ENCODE results near the gene SENP7. TPM values are rescaled to one million over a fixed set of nuclear protein-coding genes. Genes with fewer than 3 reads are reported as not detected.
A peak's percentile ranks its signal among the peaks of the same experiment; 100 is the strongest.
"Not testable (repeated sequence)": the region's sequence is repeated elsewhere in the genome, so short reads cannot be mapped to it uniquely, and the experiment has no call there.

The SENP7 gene
- total RNA-seq, 1 donor from 2014 or later, result 48.0 TPM

DNA sequence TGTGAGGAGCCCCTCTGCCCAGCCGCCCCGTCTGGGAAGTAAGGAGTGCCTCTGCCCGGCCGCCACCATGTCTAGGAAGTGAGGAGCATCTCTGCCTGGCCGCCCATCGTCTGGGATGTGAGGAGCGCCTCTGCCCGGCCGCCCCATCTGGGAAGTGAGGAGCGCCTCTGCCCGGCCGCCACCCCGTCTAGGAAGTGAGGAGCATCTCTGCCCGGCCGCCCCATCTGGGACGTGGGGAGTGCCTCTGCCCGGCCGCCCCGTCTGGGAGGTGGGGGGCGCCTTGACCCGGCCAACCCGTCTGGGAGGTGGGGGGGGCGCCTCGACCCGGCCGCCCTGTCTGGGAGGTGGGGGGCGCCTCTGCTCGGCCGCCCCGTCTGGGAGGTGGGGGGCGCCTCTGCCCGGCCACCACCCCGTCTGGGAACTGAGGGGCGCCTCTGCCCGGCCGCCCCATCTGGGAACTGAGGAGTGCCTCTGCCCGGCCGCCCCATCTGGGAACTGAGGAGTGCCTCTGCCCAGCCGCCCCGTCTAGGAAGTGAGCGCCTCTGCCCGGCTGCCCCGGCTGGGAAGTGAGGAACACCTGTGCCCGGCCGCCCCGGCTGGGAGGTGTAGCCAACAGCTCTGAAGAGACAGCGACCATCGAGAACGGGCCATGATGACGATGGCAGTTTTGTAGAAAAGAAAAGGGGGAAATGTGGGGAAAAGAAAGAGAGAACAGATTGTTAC is 38.5 kb upstream of the SENP7 start:
- not testable (repeated sequence) for H4K20me1 ChIP-seq (ENCODE audit: low read depth); H3K27me3 ChIP-seq; DNase-seq (ENCODE audit: low spot score); H2AFZ ChIP-seq (replicated peaks); H3K79me2 ChIP-seq (ENCODE audit: low read depth); H3K36me3 ChIP-seq; H3K4me3 Mint-ChIP-seq; H3K4me1 ChIP-seq; H3K27me3 Mint-ChIP-seq (ENCODE audit: insufficient read depth, low read depth); H3K4me2 ChIP-seq; H3K27ac ChIP-seq; H3K27ac Mint-ChIP-seq; H3K9me3 ChIP-seq (ENCODE audit: low read depth); H3K4me1 Mint-ChIP-seq; H3K9ac ChIP-seq; H3K36me3 Mint-ChIP-seq; H3F3A ChIP-seq (ENCODE audit: low read depth); H3K4me3 ChIP-seq
- peaks cover 13% of the 10 kb centered on the region for H3K9me3 Mint-ChIP-seq

DNA sequence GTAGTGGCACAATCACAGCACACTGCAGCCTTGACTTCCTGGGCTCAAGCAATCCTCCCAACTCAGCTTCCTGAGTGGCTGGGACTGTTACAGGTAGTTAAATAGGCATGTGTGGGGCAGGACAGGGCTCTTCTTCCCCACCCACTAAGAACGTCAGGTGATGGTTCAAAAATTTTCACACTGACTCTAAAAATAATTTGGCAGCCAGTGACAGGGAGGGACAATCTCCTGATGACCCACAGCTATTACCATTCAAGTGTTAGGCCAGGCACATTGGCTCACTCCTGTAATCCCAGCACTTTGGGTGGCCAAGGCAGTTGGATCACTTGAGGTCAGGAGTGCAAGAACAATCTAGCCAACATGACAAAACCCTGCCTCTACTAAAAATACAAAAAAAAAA is 36.5 kb upstream of the SENP7 start:
- Mint-ChIP-seq H3K9me3 (peaks cover 13% of the 10 kb centered on the region), H3K27ac (no peak overlapping the region), H3K27me3 (ENCODE audit: insufficient read depth, low read depth) (peaks cover 3% of the 10 kb centered on the region), H3K36me3 (no peaks in the 10 kb centered on the region), H3K4me3 (no peak overlapping the region), H3K4me1 (no peaks in the 10 kb centered on the region)
- no peaks in the 10 kb centered on the region for H3K4me1 ChIP-seq
- no peak overlapping the region for H3K27ac ChIP-seq
- H4K20me1 ChIP-seq (ENCODE audit: low read depth), result no peaks in the 10 kb centered on the region
- no peak for DNase-seq (ENCODE audit: low spot score)
- H3K9ac ChIP-seq, result no peak overlapping the region
- H3K79me2 ChIP-seq (ENCODE audit: low read depth), result no peaks in the 10 kb centered on the region
- H3F3A ChIP-seq (ENCODE audit: low read depth), result no peaks in the 10 kb centered on the region
- no peaks in the 10 kb centered on the region for H3K27me3 ChIP-seq
- H2AFZ ChIP-seq (replicated peaks), result no peak overlapping the region
- H3K36me3 ChIP-seq, result no peaks in the 10 kb centered on the region
- no peaks in the 10 kb centered on the region for H3K9me3 ChIP-seq (ENCODE audit: low read depth)
- H3K4me2 ChIP-seq, result no peak overlapping the region
- TF ChIP-seq EZH2 (IDR thresholded peaks at IDR 0.05) (no peak), EZH2phosphoT487 (IDR thresholded peaks at IDR 0.05) (no peak)
- TF ChIP-seq, protein P1, sequence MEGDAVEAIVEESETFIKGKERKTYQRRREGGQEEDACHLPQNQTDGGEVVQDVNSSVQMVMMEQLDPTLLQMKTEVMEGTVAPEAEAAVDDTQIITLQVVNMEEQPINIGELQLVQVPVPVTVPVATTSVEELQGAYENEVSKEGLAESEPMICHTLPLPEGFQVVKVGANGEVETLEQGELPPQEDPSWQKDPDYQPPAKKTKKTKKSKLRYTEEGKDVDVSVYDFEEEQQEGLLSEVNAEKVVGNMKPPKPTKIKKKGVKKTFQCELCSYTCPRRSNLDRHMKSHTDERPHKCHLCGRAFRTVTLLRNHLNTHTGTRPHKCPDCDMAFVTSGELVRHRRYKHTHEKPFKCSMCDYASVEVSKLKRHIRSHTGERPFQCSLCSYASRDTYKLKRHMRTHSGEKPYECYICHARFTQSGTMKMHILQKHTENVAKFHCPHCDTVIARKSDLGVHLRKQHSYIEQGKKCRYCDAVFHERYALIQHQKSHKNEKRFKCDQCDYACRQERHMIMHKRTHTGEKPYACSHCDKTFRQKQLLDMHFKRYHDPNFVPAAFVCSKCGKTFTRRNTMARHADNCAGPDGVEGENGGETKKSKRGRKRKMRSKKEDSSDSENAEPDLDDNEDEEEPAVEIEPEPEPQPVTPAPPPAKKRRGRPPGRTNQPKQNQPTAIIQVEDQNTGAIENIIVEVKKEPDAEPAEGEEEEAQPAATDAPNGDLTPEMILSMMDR (IDR thresholded peaks at IDR 0.05), result no peak
- no peak overlapping the region for H3K4me3 ChIP-seq

DNA sequence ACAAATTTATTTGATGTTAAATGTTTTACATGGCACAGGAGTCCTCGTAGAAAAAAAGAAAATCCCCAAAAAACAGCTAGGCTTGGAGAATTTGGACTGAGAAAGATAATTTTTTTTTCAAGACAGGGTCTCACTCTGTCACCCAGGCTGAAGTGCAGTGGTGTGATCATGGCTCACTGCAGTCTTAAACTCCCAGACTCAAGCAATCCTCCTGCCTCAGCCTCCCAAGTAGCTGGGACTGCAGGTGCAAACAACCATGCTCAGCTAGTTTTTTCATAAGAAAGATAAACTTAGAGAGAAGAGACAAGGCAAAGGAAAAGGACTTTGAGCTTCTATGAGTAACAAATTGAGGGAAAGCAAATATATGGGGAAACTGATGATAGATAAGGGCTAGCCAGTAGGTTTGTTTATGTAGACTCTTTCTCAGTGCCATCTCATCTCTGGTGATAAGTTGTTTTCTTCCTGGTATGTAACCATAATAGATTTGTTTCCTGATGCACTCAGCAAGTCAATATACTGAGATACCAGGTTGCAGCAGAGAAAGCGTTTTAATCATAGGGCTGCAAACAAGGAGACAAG is 35.6 kb upstream of the SENP7 start:
- H3K27ac ChIP-seq, result no peak overlapping the region
- H3K9me3 ChIP-seq (ENCODE audit: low read depth), result no peaks in the 10 kb centered on the region
- Mint-ChIP-seq H3K27me3 (ENCODE audit: insufficient read depth, low read depth) (peaks cover 3% of the 10 kb centered on the region), H3K4me1 (no peaks in the 10 kb centered on the region), H3K9me3 (peaks cover 13% of the 10 kb centered on the region), H3K27ac (no peak overlapping the region), H3K4me3 (no peak overlapping the region), H3K36me3 (no peaks in the 10 kb centered on the region)
- DNase-seq (ENCODE audit: low spot score), result no peak
- no peak overlapping the region for H3K9ac ChIP-seq
- H3K4me3 ChIP-seq, result no peak overlapping the region
- H2AFZ ChIP-seq (replicated peaks), result no peak overlapping the region
- H3K36me3 ChIP-seq, result no peaks in the 10 kb centered on the region
- no peak overlapping the region for H3K4me2 ChIP-seq
- H3K79me2 ChIP-seq (ENCODE audit: low read depth), result no peaks in the 10 kb centered on the region
- no peaks in the 10 kb centered on the region for H3F3A ChIP-seq (ENCODE audit: low read depth)
- no peaks in the 10 kb centered on the region for H3K4me1 ChIP-seq
- H3K27me3 ChIP-seq, result no peaks in the 10 kb centered on the region
- TF ChIP-seq EZH2 (IDR thresholded peaks at IDR 0.05) (no peak), EZH2phosphoT487 (IDR thresholded peaks at IDR 0.05) (no peak)
- TF ChIP-seq, protein P1 (IDR thresholded peaks at IDR 0.05), result no peak
- no peaks in the 10 kb centered on the region for H4K20me1 ChIP-seq (ENCODE audit: low read depth)

DNA sequence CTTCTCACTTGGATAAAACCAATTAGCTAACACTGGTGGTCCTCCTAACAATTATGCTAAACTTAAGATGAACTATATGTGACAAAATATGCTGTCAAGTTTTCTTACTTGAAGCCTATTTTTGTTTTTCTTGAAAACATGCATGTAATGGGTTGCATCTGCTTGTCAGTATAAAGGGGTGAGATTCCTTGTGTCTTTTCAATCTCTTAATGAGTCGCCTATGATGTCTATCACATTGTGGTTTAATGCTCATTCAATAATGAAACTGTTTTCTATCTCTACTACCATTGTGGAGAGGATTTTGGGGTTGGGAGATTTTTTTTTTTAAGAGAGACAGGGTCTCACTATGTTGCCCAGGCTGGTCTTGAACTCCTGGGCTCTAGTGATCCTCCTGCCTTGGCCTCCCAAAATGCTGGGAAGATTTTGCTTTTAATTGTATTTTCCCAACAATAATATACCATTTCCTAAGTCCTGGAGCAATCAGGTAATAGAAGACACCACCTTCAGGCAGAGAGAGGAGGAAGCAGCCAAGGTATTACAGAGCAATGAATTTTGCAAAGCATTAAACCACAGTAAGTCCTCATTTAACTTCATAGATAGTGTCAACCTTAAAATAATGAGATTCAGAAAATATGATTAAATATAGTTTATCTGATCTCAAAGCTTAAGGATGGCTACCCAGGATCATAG is 31.3 kb upstream of the SENP7 start:
- Histone ChIP-seq H3K4me1 (no peaks in the 10 kb centered on the region), H3K9me3 (ENCODE audit: low read depth) (no peaks in the 10 kb centered on the region), H3K9ac (no peak overlapping the region), H3K4me3 (no peak overlapping the region), H3K36me3 (no peaks in the 10 kb centered on the region), H2AFZ (replicated peaks) (no peak overlapping the region), H3K27ac (no peak overlapping the region), H4K20me1 (ENCODE audit: low read depth) (no peaks in the 10 kb centered on the region), H3F3A (ENCODE audit: low read depth) (no peaks in the 10 kb centered on the region), H3K4me2 (no peak overlapping the region), H3K27me3 (no peaks in the 10 kb centered on the region), H3K79me2 (ENCODE audit: low read depth) (no peaks in the 10 kb centered on the region)
- TF ChIP-seq EZH2 (IDR thresholded peaks at IDR 0.05) (no peak), EZH2phosphoT487 (IDR thresholded peaks at IDR 0.05) (no peak)
- TF ChIP-seq, protein P1 (IDR thresholded peaks at IDR 0.05), result peak; percentile 14
- no peaks in the 10 kb centered on the region for H3K36me3 Mint-ChIP-seq
- no peak for DNase-seq (ENCODE audit: low spot score)
- no peaks in the 10 kb centered on the region for H3K27me3 Mint-ChIP-seq (ENCODE audit: insufficient read depth, low read depth)
- H3K27ac Mint-ChIP-seq, result no peak overlapping the region
- H3K9me3 Mint-ChIP-seq, result no peaks in the 10 kb centered on the region
- H3K4me3 Mint-ChIP-seq, result no peak overlapping the region
- H3K4me1 Mint-ChIP-seq, result no peaks in the 10 kb centered on the region
